Motor neuron (in vitro differentiated cells): ENCODE data around the gene SNTA1. TPM values are rescaled to one million over a fixed set of nuclear protein-coding genes. Genes with fewer than 3 reads are reported as not detected.
"Not testable (repeated sequence)": the region's sequence is repeated elsewhere in the genome, so short reads cannot be mapped to it uniquely, and the experiment has no call there.

Source experiments
- ATAC-seq, 8 experiments: fragments of 200-7000 bp; cut with Tn5 transposase; replicated peaks in 6 of 8; 2 replicates each; pipeline ENCODE4 v1.8.0; 2021; ENCODE audit warnings: mild to moderate bottlenecking in 8 of 8, moderate library complexity in 8 of 8
- H3K27ac ChIP-seq, 2 donors: fragments of 250-450 bp; sonication (Bioruptor Pico); 2 replicates each; pipeline ENCODE4 v1.9.0; 2021; ENCODE audit warnings: antibody characterized with exemption in 2 of 2, mild to moderate bottlenecking in 2 of 2, moderate library complexity in 1 of 2
- H3K4me1 ChIP-seq, 2 donors: fragments of 250-450 bp; sonication (Bioruptor Pico); replicated peaks in 1 of 2; 2 replicates each; pipeline ENCODE4 v1.6.1; 2021; ENCODE audit warnings: antibody characterized with exemption in 2 of 2, mild to moderate bottlenecking in 2 of 2, moderate library complexity in 1 of 2
- H3K4me3 ChIP-seq, 5 donors: fragments of 250-450 bp; sonication (Bioruptor Pico); 2 replicates each; pipeline ENCODE4 v1.9.0; 2021; ENCODE audit warnings: antibody characterized with exemption in 5 of 5, mild to moderate bottlenecking in 5 of 5, moderate library complexity in 4 of 5
- WGBS, 10 experiments: fragments of 450-650 bp; shearing (Covaris generic); methylation state at CpG; one replicate each; pipeline ENCODE4 v1.0.0; 2022; 5-methylcytosine and 5-hydroxymethylcytosine counted together
- in situ Hi-C, 9 experiments: fragments of 400-800 bp; cut with MboI; loops; one replicate each; pipeline ENCODE4 v1.15.0; 2021; ENCODE audit warnings: low sequenced_read_pairs in 9 of 9, low pct_unique_long_range_greater_than_20kb in 2 of 9; ENCODE audit not compliant: unreplicated experiment in 9 of 9
- total RNA-seq, 8 experiments: library from RNA; unstranded; fragments of 300-600 nt; gene quantifications; 2 replicates each; pipeline versions ENCODE4 v1.2.3 to v1.2.4, GENCODE V29; 2022

The SNTA1 gene
- total RNA-seq, 8 experiments from 2014 or later, result 3.3 to 14.4 (median 4.8) TPM

GRCh38 chr20:33393609-33394008, 50.0 kb downstream of the SNTA1 start:
- H3K27ac ChIP-seq, result no peak overlapping the region
- ATAC-seq, result peak in 3 of 8 experiments; percentile 14 to 56 (median 28)
- WGBS, 10 experiments, result 50 to 100% (median 83%) methylated on average over 1 to 4 of the region's 4 CpGs; no CpG with 5 or more reads in 1 of the 10 experiments
- in situ Hi-C loops, result no loop called here
- no peaks in the 10 kb centered on the region for H3K4me1 ChIP-seq
- no peak overlapping the region for H3K4me3 ChIP-seq

- in situ Hi-C loops, result no loop called here
- no peak overlapping the region for H3K4me3 ChIP-seq
- H3K27ac ChIP-seq, result no peak overlapping the region
- WGBS, 10 experiments, result 29 to 100% (median 90%) methylated on average over 3 to 8 of the region's 9 CpGs; no CpG with 5 or more reads in 1 of the 10 experiments
- ATAC-seq, result peak in 3 of 8 experiments; percentile 97 to 98 (median 98)
- H3K4me1 ChIP-seq, result no peaks in the 10 kb centered on the region
These were observed 51.7 kb downstream of the SNTA1 start for GRCh38 chr20:33391722-33392415.

DNA sequence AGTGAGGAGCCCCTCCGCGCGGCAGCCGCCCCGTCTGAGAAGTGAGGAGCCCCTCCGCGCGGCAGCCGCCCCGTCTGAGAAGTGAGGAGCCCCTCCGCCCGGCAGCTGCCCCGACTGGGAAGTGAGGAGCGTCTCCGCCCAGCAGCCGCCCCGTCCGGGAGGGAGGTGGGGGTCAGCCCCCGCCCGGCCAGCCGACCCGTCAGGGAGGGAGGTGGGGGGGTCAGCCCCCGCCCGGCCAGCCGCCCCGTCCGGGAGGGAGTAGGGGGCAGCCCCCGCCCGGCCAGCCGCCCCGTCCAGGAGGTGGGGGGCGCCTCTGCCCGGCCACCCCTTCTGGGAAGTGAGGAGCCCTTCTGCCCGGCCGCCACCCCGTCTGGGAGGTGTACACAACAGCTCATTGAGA, 54.2 kb downstream of the SNTA1 start:
- H3K4me3 ChIP-seq, ATAC-seq, H3K27ac ChIP-seq, H3K4me1 ChIP-seq, in situ Hi-C loops: not testable (repeated sequence)
- WGBS, 10 experiments, result no CpG with 5 or more reads among the region's 36 CpGs

DNA sequence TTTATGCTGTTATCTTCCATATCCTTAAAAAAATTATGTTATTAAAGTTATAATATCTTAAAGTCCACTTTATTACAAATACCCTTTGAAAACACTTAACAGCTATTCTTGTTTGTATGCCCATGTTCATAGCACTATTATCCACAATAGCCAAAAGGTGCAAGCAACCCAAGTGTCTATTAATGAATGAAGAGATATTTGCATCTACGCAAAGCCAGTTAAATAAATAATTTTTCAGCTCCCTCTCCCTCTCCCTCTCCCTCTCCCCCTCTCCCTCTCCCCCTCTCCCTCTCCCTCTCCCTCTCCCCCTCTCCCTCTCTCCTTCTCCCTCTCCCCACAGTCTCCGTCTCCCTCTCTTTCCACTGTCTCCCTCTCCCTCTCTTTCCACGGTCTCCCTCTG, 55.3 kb downstream of the SNTA1 start:
- in situ Hi-C loops, result no loop called here
- 80 to 100% (median 86%) methylated on average over 1 of the region's 3 CpGs; no CpG with 5 or more reads in 7 of the 10 experiments for WGBS, 10 experiments
- no peaks in the 10 kb centered on the region for H3K4me1 ChIP-seq
- no peak overlapping the region for H3K4me3 ChIP-seq
- no peak for ATAC-seq
- no peak overlapping the region for H3K27ac ChIP-seq

GRCh38 chr20:33387177-33387576, 56.4 kb downstream of the SNTA1 start:
- in situ Hi-C loops, result no loop called here

GRCh38 chr20:33386673-33387072, 56.9 kb downstream of the SNTA1 start:
- in situ Hi-C loops, result no loop called here
- ATAC-seq, result no peak
- no peak overlapping the region for H3K4me3 ChIP-seq
- no peaks in the 10 kb centered on the region for H3K4me1 ChIP-seq
- WGBS, 10 experiments, result 69 to 100% (median 87%) methylated on average over 1 of the region's 1 CpG; no CpG with 5 or more reads in 2 of the 10 experiments
- no peak overlapping the region for H3K27ac ChIP-seq

More at GRCh38 chr20:33387177-33387576, 56.4 kb downstream of the SNTA1 start:
- Histone ChIP-seq H3K27ac (no peak overlapping the region), H3K4me1 (no peaks in the 10 kb centered on the region), H3K4me3 (no peak overlapping the region)
- peak in 1 of 8 experiments; percentile 24 for ATAC-seq
- 54 to 100% (median 73%) methylated on average over 2 to 5 of the region's 7 CpGs; no CpG with 5 or more reads in 6 of the 10 experiments for WGBS, 10 experiments

- no peak for ATAC-seq
- Histone ChIP-seq H3K27ac (no peak overlapping the region), H3K4me3 (no peak overlapping the region), H3K4me1 (no peaks in the 10 kb centered on the region)
- WGBS, 10 experiments, result 100% methylated on average over 1 of the region's 2 CpGs; no CpG with 5 or more reads in 6 of the 10 experiments
- in situ Hi-C loops, result no loop called here
These were observed 66.2 kb downstream of the SNTA1 start for GRCh38 chr20:33377366-33377765.

- in situ Hi-C loops, result no loop called here
- Histone ChIP-seq H3K4me3 (no peak overlapping the region), H3K4me1 (no peaks in the 10 kb centered on the region), H3K27ac (no peak overlapping the region)
- ATAC-seq, result peak in 2 of 8 experiments; percentile 8 to 94
- WGBS, 10 experiments, result 81 to 100% (median 100%) methylated on average over 1 to 4 of the region's 4 CpGs
These were observed 69.6 kb downstream of the SNTA1 start for GRCh38 chr20:33373735-33374605.

DNA sequence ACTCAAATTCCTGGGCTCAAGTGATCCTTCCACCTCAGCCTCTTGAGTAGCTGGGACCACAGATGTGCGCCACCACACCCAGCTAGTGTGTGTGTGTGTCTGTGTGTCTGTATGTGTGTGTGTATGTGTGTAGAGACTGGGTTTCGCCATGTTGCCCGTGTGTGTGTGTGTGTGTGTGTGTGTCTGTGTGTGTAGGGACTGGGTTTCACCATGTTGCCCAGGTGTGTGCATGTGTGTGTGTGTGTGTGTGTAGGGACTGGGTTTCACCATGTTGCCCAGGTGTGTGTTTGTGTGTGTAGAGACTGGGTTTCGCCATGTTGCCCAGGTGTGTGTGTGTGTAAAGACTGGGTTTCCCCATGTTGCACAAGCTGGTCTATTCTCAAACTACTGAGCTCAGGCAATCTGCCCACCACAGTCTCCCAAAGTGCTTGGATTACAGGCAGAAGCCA, 70.5 kb downstream of the SNTA1 start:
- H3K4me3 ChIP-seq, result no peak overlapping the region
- H3K27ac ChIP-seq, result no peak overlapping the region
- no peaks in the 10 kb centered on the region for H3K4me1 ChIP-seq
- in situ Hi-C loops, result no loop called here
- WGBS, 10 experiments, result 100% methylated on average over 1 of the region's 4 CpGs; no CpG with 5 or more reads in 8 of the 10 experiments
- ATAC-seq, result no peak

GRCh38 chr20:33370291-33370690, 73.3 kb downstream of the SNTA1 start:
- WGBS, 10 experiments, result 33 to 100% (median 93%) methylated on average over 1 to 5 of the region's 8 CpGs; no CpG with 5 or more reads in 2 of the 10 experiments
- Histone ChIP-seq H3K4me1 (no peaks in the 10 kb centered on the region), H3K27ac (no peak overlapping the region), H3K4me3 (no peak overlapping the region)
- ATAC-seq, result peak in 1 of 8 experiments; percentile 49
- in situ Hi-C loops, result no loop called here

- Histone ChIP-seq H3K4me3 (no peak overlapping the region), H3K27ac (no peak overlapping the region), H3K4me1 (no peaks in the 10 kb centered on the region)
- ATAC-seq, result no peak
- WGBS, 10 experiments, result 86 to 100% (median 100%) methylated on average over 1 of the region's 1 CpG; no CpG with 5 or more reads in 3 of the 10 experiments
- in situ Hi-C loops, result no loop called here
These were observed 80.7 kb downstream of the SNTA1 start for GRCh38 chr20:33362898-33363297.

GRCh38 chr20:33359399-33360261, 83.9 kb downstream of the SNTA1 start:
- no peak overlapping the region for H3K27ac ChIP-seq
- no peaks in the 10 kb centered on the region for H3K4me1 ChIP-seq
- ATAC-seq, result no peak
- in situ Hi-C loops, result no loop called here
- no peak overlapping the region for H3K4me3 ChIP-seq
- 65 to 100% (median 78%) methylated on average over 1 to 8 of the region's 8 CpGs for WGBS, 10 experiments
